NB4 (cell line): Measurements from ENCODE around the gene CDK8.

Source experiments
- DNase-seq: peaks from one replicate; pipeline ENCODE4 v3.0.0; 2010; ENCODE audit warnings: low read depth
- H3K4me3 ChIP-seq: one replicate; pipeline ENCODE4 v1.5.1; 2011; ENCODE audit warnings: mild to moderate bottlenecking, low read depth, low read length, moderate library complexity
- CTCF ChIP-seq: IDR thresholded peaks from one replicate; pipeline ENCODE4 v1.5.1; 2012; ENCODE audit warnings: low read depth, low read length
- MAX ChIP-seq: IDR thresholded peaks from 2 replicates; pipeline ENCODE4 v1.6.1; 2011; ENCODE audit warnings: low read depth, low read length
- MYC ChIP-seq: IDR thresholded peaks from 2 replicates; pipeline ENCODE4 v1.6.1; 2011; ENCODE audit warnings: low read depth, low read length
- POLR2A ChIP-seq: IDR thresholded peaks from 2 replicates; pipeline ENCODE4 v1.6.1; 2011; ENCODE audit warnings: mild to moderate bottlenecking; ENCODE audit not compliant: insufficient read length; ENCODE audit errors: extremely low read depth

Gene CDK8

GRCh38 chr13:26255115-26255514, 1.2 kb downstream of the CDK8 start:
- H3K4me3 ChIP-seq = peak overlapping the region; percentile 87
- no peak for DNase-seq
- TF ChIP-seq MAX (no peak), MYC (no peak), CTCF (no peak), POLR2A (no peak)

- DNase-seq = peak; percentile 54
- TF ChIP-seq POLR2A (no peak), MYC (no peak), CTCF (peak; percentile 38)
- H3K4me3 ChIP-seq = peak overlapping the region; percentile 87
Observed at GRCh38 chr13:26255691-26256277, 1.9 kb downstream of the CDK8 start.

GRCh38 chr13:26257049-26257448, 3.1 kb downstream of the CDK8 start:
- DNase-seq = no peak
- TF ChIP-seq MYC (no peak), MAX (no peak), CTCF (no peak), POLR2A (no peak)
- H3K4me3 ChIP-seq = peak overlapping the region; percentile 87

DNA sequence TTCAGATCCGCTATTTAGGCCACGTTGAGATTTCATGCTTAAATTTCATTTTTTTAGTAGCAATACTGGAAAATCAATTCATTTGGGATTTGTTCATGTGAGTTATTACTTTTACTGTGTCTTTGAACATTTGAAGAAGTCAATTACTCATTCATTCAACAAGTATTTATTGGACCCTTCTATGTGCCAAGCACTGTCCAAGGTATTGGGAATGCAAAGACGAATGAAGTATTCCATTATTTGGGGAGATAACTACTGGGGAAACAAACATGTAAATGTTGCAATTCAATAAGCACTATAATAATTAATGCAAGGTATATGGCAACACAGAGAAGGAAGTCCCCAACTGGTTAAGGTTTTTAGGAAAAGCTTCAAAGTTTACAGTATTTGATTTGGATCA, 5.7 kb downstream of the CDK8 start:
- no peak overlapping the region for H3K4me3 ChIP-seq
- no peak for TF ChIP-seq MYC
- no peak for TF ChIP-seq POLR2A
- no peak for TF ChIP-seq MAX
- TF ChIP-seq CTCF = no peak
- no peak for DNase-seq

GRCh38 chr13:26262156-26262555, 8.2 kb downstream of the CDK8 start:
- no peak for DNase-seq
- H3K4me3 ChIP-seq = no peak overlapping the region
- TF ChIP-seq MAX (no peak), MYC (no peak), CTCF (no peak), POLR2A (no peak)

DNA sequence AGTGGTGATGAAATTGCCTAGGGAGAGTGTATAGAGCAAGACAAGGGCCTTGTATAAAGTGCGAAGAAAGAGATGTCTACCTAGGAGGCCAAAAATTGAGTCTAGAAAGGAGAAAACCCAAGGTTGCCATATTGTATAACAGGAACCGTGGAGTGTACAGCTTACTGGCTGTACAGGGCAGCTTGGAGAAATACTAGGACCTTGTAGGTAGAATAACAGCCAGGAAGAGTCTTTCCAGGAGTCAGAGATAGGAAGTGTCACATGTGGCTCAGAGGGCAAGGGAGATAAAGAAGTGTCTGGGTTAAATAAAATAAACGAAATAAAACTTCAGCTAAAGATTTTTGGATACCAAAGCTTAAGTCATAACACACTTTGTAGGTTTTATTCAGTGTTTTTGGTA, 12.4 kb downstream of the CDK8 start:
- no peak overlapping the region for H3K4me3 ChIP-seq
- TF ChIP-seq CTCF (no peak), MAX (no peak), MYC (no peak), POLR2A (no peak)
- DNase-seq = no peak
